Stimulated activated CD4-positive, alpha-beta T cell treated with anti-CD3 and anti-CD28 coated beads, TNF-alpha, amount 100 ng/mL, for 48 hours (primary cell): ENCODE measurements around the gene CACNA2D3.

Experiments
- DNase-seq, 3 donors: peaks; one replicate each; pipeline ENCODE4 v3.0.0-alpha.2; 2020; ENCODE audit warnings: low read depth in 3 of 3

Gene CACNA2D3

GRCh38 chr3:54171509-54171908 is 49.2 kb downstream of the CACNA2D3 start:
- no peak for DNase-seq

DNA sequence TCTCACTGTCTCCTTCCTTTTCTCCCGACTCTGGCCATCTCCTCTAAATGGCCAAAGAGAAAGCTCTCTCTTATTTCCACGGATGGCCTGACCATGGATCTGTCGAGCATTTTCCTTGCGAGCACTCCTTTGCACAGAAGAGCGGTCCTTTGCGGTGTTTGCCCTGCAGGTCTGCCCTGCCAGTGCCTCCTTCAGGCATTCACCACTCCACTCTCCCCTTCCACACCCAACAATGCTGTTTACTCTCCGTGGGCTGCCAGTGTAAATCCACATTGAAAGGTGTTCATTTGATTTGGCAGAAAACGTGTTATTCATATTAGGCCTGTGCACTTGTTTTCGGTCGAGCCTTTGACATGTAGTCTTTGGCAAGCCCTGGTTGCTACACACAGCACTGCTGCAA is 49.6 kb downstream of the CACNA2D3 start:
- no peak for DNase-seq

DNA sequence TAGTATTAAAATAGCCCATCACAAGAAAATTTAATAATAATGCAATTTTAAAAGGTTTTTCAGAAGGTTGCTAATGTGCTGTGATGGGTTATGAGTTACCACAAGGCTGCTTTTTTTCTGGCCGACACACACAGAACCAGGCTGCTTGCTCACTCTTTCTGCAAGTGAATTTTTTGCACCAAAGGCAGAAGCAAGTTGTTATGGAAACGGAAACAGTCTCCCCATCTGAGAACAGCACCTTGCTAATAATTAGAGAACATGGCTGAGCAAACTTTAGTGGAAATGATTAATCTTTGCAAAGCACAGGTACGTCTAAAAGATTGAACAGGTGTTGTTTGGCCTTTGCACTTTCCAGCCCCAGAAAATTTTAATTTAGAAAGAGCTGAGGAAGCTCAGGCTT is 51.0 kb downstream of the CACNA2D3 start:
- no peak for DNase-seq

GRCh38 chr3:54176106-54176505 is 53.8 kb downstream of the CACNA2D3 start:
- DNase-seq: no peak

- no peak for DNase-seq
These were observed 55.5 kb downstream of the CACNA2D3 start for GRCh38 chr3:54177816-54178215.

GRCh38 chr3:54178376-54178775 is 56.0 kb downstream of the CACNA2D3 start:
- DNase-seq: no peak

DNA sequence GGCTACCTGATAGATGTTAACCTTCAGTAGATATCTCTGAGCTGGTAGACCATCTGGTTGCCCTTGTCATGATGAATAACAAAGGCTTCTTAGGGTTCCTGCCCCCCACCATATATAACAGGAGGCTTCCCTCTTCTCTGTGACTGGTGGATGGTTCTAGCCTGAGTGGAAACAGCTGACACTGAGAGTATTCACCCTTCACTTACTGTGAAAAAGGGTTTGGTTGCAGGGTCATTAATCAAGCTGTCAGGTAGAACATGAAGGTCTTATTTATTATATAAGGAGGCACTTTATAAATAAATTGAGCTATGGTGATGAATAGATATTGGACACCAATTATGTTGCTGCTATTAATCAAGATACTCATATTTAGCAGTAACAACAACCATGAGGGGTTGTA is 58.6 kb downstream of the CACNA2D3 start:
- DNase-seq: no peak

- DNase-seq: no peak
These were observed 59.9 kb downstream of the CACNA2D3 start for GRCh38 chr3:54182242-54182641.

- no peak for DNase-seq
These were observed 63.4 kb downstream of the CACNA2D3 start for GRCh38 chr3:54185740-54186139.

DNA sequence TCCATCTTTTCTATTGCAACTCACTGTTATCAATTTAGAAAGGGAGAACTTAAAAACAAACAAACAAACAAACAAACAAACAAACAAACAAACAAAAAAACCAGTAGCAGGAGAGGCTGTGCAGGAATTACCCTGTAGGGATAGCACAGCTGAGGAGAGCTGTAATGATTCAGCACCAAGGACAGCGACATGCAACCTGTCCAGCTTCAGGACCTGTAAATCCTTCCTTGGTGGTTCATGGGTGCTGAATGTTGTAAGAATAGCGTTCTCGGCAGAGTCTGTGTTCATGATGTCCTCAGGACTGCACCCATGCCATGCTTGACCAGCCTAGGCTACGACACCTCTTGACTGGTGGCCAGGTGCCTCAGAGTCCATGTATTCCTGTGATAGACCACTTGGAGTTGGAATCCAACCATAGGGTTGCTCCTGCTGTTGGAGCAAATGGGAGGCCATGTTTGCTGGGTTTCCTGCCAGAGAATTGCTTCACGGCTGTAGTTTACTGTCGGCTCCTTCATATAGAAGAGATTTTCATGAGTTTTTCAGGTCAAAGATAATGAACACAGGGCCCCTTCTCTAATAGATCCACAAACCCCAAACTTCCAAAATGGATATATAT is 65.9 kb downstream of the CACNA2D3 start:
- peak in 2 of 3 donors; percentile 4 to 15 for DNase-seq

- no peak for DNase-seq
These were observed 68.9 kb downstream of the CACNA2D3 start for GRCh38 chr3:54191220-54191619.

DNA sequence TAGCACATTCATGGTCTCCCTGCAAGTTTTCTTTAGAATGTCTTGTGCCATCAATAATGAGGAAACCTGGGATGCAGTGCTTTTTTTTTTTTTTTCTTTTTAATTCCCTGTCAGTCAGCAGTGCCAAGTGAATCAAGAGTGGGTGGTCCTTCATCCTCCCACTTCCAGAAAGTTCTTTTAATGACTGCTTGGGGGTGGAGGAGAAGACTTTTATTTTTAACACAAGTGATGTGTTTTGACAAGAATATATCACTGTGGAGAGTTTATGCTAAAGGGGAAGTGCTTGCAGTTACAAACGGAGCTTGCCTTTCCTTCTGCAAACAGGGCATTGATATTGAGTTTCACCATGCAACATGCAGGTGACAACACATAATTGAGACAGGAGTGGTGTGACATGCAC is 69.7 kb downstream of the CACNA2D3 start:
- DNase-seq: no peak

DNA sequence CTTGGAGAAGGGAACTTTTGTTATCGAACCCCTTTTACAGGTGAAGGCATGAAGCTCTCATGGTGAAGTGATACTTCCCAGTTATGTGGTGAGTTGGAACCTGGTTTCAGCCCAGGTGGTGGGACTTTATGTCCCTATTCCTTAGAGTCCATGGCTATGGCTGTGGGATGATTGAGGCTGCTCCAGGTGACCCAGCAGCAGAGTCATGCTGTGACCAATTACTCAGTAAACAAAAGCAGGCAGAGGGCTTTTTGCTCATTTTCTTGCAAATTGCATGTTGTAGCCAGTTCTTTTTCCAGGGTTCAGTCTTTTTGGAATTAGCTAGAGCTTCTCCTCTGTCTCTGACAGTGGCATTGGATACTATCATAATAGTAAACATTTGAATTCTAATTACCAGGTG is 70.7 kb downstream of the CACNA2D3 start:
- no peak for DNase-seq

DNA sequence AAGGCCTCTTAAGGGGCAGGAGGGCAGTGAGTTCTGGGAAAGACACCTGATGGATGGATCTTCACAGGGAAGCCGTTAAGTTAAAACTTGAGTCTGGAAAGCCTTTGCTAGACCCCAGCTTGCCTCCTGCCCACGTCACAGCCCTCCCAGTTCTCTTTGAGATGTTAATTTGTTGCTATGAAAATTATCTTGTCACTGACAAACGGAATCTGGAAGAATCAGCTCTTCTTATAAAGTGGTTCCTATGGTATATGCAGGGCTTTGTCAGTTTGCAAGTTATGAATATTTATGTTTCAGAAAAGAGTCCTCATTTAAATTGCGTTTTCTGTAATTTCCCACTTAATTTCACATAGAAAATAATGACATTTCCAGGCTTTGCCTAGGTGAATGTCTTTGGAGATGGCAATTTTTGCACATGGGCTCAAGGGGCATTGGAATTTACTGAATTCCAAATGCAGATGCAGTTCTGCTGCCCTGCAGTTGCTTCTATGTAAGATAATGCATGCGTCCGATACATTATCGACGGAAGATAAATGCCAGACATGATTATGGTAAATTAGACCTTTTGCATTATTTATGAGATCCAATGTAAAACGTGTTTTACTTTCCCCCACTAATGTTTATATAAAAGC is 74.1 kb downstream of the CACNA2D3 start:
- DNase-seq: no peak

DNA sequence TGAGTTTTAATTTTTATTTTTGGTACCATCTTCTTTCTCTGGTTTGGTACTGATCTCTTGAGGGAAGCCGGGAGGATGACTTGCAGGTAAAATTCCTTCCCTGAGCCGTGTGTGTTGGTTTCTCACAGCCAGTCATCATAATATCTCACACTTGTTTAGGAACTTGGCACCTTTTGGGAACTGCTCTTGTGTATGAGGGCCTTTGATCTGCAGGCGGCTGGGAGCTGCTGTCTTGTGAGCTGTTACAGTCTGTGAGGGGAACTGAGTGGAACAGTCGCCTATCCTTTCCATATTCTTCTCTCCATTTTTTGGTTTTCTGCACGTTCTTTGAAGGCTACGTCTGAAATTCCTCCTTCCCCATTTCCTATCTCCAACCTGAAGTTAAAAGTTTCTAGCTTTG is 75.2 kb downstream of the CACNA2D3 start:
- DNase-seq: no peak

GRCh38 chr3:54198556-54198955 is 76.2 kb downstream of the CACNA2D3 start:
- DNase-seq: no peak

DNA sequence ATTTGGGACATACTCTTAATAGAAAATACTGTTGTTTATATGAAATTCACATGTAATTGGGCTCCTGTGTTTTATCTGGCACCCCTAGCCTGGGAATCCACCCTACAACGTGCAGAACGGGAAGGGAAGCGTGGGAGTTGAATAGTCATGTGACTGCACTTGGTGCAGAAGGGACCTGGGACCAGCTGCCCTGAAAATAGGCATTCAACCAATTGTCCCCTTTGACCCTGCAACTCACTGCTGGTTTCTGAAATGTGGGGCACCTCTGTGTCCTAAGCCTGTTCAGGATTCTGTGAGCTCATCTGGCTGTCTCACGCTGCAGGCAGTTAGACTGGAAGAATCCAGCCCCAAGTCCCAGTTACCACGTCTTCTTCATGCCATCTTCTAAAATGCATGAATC is 79.7 kb downstream of the CACNA2D3 start:
- no peak for DNase-seq

- no peak for DNase-seq
These were observed 80.4 kb downstream of the CACNA2D3 start for GRCh38 chr3:54202651-54203248.

DNA sequence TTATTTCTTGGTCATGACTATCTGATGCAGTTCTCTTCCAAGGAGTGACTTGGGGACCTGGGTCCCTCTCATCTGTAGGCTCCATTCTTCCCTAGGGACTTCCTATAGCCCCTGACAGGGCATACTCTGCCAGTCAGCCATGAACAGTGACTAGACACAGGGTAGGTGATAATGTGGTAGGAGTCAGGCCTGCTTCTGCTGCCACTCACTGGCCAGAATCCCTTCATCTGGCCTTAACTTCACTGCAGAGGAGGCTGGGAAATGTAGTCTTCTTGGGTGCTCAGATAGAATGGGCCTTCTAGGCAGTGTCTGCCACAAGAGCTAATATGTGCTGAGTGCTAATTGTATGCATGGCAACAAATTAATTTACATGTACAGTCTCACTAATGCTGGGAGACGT is 84.5 kb downstream of the CACNA2D3 start:
- no peak for DNase-seq

GRCh38 chr3:54211097-54211496 is 88.7 kb downstream of the CACNA2D3 start:
- no peak for DNase-seq

DNA sequence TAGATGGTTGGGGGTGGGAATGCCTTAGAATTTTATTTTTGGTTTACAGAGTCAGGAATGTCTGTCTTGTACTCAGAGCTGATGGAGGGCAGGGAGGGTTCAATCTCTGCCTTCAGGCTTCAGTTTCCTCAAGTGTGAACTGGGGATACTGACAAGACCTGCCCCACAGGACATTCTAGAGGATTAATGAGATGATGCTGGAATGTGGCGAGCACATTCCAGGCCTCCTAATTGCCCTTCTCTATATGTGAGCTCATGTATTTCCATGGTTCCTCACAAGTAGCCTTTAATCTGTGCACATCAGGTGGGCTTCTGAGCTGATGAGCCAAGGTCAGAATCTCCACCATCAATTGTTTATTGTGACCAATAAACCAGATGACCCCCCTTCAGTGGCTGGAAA is 90.4 kb downstream of the CACNA2D3 start:
- no peak for DNase-seq

GRCh38 chr3:54213907-54214306 is 91.6 kb downstream of the CACNA2D3 start:
- no peak for DNase-seq

- DNase-seq: no peak
These were observed 92.5 kb downstream of the CACNA2D3 start for GRCh38 chr3:54214845-54215244.

DNA sequence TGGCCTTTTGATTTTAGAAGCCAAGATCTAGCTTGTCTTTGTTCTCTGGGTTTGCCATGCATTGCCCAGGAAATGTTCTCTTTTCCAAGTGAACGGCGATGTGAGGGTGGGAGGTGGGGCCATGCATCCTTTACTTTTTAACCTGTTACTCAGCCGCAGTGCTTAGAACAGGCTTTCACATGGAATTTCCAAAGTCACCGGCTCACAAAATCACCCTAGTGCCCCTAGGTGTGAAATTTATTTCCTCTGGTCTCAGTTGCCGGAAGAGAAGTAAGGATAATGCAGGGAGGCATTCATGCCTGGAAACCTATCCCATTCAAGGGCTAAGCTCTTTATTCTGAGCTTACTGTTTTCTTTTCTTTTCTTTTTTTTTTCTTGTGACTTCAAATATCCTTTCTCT is 93.2 kb downstream of the CACNA2D3 start:
- no peak for DNase-seq
